Epithelial cell of prostate (primary cell): ENCODE data around the gene KCNT2.
A peak's percentile ranks its signal among the peaks of the same experiment; 100 is the strongest.
"Not testable (repeated sequence)": the region's sequence is repeated elsewhere in the genome, so short reads cannot be mapped to it uniquely, and the experiment has no call there.

Experiments used
- DNase-seq: peaks from one replicate; pipeline ENCODE4 v3.0.0-alpha.2; 2011; ENCODE audit warnings: low read depth, low spot score
- H3K27ac ChIP-seq: fragments of 450-650 bp; 2 replicates; pipeline ENCODE4 v1.5.1; 2017; ENCODE audit warnings: mild to moderate bottlenecking

Gene KCNT2

GRCh38 chr1:196608390-196609369, at the start of gene KCNT2:
KCNT2 (minus strand) TSS chr1:196608440; CDS start chr1:196608309, 131 bp downstream.
- H3K27ac ChIP-seq = no peak within 1 kb of the TSS
- no peak for DNase-seq

- H3K27ac ChIP-seq = no peak overlapping the region
- no peak for DNase-seq
Observed at GRCh38 chr1:196655494-196655893, 47.3 kb upstream of the KCNT2 start.

GRCh38 chr1:196655071-196655470, 46.8 kb upstream of the KCNT2 start:
- H3K27ac ChIP-seq = no peak overlapping the region
- no peak for DNase-seq

DNA sequence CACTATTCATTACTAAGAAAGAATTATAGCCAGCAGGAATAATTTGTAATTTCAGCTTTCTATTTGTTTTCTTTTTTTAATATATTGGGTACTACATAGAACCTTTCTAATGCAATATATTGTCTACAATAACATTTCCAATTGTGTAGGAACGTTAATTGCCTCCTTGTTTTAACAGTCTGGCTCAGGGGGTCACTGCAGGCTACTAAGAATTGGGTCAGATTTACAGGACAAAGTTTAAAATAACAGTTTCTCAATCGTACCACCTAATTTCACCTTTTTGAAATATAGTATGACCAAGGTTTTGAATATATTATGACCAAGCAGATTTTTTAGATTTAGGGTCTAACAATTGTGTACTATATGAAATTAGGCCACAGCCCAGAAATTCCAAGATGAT, 46.0 kb upstream of the KCNT2 start:
- H3K27ac ChIP-seq = no peak overlapping the region
- no peak for DNase-seq

GRCh38 chr1:196651637-196652215, 43.5 kb upstream of the KCNT2 start, which contains the start of gene CFH:
CFH (plus strand) TSS chr1:196652043; CDS start chr1:196652118, 75 bp downstream.
- H3K27ac ChIP-seq = peak within 1 kb of the TSS; percentile 53
- peak; percentile 14 for DNase-seq

DNA sequence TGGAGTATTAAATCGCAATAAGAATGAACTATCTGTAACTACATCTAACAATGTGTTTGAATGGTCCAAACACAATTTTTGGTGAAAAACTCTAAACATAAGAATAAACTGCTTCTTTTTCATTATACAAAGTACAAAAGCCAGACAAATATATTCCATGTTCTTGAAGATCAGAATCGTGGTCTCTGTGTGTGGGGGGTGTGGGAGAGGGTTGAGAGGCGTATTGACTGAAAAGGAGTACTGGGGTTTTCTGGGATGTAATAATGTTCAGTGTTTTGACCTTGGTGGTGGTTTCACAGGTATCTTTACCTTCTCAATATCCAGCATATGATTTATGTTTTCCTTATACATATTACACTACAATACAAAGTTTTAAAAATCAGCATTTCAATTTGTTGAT, 42.8 kb upstream of the KCNT2 start:
- no peak for DNase-seq
- peak overlapping the region; percentile 53 for H3K27ac ChIP-seq

- DNase-seq = no peak
Observed at GRCh38 chr1:196650403-196650802, 42.2 kb upstream of the KCNT2 start.

DNA sequence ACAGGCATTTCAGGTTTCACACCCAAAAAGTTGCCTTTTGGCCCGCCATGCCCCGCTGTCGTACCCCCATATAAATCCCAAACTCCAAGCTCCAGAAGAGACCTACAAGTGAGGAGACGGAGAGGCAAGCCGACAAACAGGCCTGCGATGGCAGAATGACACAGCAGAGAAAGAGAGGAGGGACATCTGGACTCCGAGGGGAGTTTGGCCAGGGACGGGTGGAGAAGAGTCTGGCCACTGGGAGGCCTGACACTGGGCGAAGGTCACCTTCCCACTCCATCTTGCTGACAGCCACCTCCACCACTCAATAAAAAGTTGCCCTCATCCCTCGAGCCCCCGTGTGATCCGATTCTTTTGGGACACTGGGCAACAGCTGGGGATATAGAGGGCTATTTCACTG, 41.8 kb upstream of the KCNT2 start:
- DNase-seq = no peak
- no peak overlapping the region for H3K27ac ChIP-seq

More at GRCh38 chr1:196650403-196650802, 42.2 kb upstream of the KCNT2 start:
- no peak overlapping the region for H3K27ac ChIP-seq

- no peak for DNase-seq
- H3K27ac ChIP-seq = no peak overlapping the region
Observed at GRCh38 chr1:196640976-196641375, 32.7 kb upstream of the KCNT2 start.

DNA sequence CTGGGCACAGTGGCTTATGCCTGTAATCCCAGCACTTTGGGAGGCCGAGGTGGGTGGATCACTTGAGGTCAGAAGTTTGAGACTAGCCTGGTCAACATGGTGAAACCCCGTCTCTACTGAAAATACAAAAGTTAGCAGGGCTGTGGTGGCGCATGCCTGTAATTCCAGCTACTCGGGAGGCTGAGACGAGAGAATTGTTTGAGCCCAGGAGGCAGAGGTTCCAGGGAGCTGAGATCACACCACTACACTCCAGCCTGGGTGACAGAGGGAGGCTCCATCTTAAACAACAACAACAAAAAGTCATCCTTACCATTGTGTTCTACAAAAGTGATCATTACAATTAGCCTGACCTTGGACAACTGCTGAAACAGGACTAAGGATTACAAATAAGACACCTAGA, 31.1 kb upstream of the KCNT2 start:
- not testable (repeated sequence) for H3K27ac ChIP-seq, DNase-seq

- DNase-seq = no peak
- no peak overlapping the region for H3K27ac ChIP-seq
Observed at GRCh38 chr1:196638466-196638865, 30.2 kb upstream of the KCNT2 start.

DNA sequence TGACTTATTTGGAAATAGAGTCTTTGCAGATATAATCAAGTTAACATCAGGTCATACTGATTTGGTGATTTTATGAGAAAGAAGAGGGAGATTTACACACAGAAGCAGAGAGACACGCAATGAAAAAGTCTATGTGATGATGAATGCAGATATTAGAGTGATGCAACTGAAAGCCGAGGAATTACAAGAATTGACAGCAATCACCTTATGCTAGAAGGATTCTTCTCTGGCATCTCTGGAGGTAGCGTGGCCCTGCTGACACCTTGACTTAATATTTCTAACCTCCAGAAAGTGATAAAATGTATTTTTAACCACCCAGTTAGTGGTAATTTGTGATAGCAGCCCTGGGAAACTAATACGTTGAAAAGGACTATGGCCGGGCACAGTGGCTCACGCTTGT, 29.4 kb upstream of the KCNT2 start:
- no peak for DNase-seq
- no peak overlapping the region for H3K27ac ChIP-seq

DNA sequence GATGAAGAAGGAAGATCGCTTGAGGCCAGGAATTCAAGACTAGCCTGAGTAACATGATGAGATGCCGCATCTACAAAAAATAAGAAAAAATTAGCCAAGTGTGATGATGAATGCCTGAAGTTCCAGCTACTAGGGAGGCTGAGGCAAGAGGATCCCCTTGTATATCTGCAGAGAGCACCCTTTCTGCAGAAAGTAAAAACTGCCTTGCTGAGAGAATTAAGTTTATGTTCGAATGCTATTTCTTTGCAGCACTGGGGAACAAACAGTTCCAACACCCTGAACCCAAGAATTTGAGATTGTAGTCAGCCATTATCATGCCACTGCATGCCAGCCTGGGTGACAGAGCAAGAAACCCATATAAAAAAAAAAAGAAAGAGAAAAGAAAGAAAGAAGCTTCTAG, 20.6 kb upstream of the KCNT2 start:
- H3K27ac ChIP-seq = no peak overlapping the region
- DNase-seq = no peak

DNA sequence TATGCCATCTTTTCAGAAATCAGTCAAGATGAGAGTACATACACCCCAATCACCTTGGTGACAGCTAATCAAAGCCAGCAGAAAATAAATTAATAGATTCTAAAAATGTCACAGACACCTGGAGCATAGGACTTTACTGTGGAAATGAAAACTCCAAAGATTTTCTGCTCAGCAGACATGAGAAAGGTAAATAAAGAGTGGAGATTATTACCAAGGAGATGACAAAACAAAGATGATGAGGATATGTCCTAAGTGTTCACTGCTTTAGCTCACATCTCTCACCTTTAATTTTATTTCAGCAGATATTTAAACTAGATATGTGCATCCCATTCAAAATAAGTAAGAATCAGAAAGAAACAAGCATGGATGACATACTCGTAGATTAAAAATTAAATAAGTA, 14.8 kb upstream of the KCNT2 start:
- no peak for DNase-seq
- H3K27ac ChIP-seq = no peak overlapping the region

GRCh38 chr1:196619721-196620120, 11.5 kb upstream of the KCNT2 start:
- H3K27ac ChIP-seq = no peak overlapping the region
- DNase-seq = no peak

DNA sequence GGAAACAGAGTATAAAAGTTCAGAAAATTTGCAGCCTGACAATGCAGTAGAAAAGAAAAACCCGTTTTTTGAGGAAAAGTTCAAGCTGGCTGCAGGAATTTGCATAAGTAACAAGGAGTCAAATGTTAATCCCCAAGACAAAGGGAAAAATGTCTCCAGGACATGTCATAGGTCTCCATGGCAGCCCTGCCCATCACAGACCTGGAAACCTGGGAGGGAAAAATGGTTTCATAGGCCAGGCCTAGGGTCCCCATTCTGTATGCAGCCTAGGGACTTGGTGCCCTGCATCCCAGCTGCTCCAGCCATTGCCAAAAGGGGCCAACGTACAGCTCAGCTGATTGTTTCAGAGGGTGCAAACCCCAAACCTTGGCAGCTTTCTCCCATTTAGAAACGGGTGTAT, 3.6 kb upstream of the KCNT2 start:
- no peak for DNase-seq
- no peak overlapping the region for H3K27ac ChIP-seq

- DNase-seq = no peak
- H3K27ac ChIP-seq = no peak overlapping the region
Observed at GRCh38 chr1:196609370-196609737, 1.1 kb upstream of the KCNT2 start.

- H3K27ac ChIP-seq = no peak overlapping the region
- DNase-seq = no peak
Observed at GRCh38 chr1:196607981-196608380, 259 bp downstream of the KCNT2 start.

- DNase-seq = no peak
- H3K27ac ChIP-seq = no peak overlapping the region
Observed at GRCh38 chr1:196603651-196604050, 4.6 kb downstream of the KCNT2 start.

DNA sequence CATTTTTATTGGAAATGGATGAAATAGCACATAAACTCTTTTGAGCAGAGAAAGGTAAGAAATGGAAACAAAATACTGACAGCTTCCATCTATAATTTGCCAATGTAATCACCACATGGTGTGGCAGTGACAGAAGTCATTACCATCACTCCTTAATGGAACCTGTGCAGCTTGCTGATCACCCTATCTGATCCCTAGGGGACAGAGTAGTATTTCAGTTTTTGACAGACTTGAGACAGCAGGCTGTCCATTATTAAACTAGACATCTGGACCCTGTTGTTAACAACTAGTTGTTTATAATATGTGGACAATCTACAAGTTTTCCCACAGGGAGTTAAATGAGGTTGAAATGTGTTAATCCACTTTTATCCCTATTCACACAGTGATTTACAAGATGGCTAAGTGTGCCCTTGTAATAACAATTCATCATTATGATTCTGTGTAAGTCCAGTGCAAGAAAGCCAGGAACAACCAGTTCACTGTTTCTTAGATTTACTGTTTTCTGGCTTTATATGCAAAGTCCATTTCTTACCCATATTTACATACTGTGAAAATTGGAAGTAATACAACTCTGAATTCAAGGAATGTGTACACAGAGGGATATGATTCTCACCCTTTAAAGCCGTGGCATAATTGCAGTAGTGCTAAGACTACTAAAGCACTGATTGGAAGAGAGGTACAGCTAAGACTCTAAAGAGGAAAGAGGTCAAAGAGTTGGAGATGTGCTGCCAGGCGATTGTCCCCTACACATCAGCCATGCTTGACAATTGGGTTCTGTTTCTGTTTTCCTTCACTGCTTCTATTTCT, 9.1 kb downstream of the KCNT2 start:
- no peak for DNase-seq

DNA sequence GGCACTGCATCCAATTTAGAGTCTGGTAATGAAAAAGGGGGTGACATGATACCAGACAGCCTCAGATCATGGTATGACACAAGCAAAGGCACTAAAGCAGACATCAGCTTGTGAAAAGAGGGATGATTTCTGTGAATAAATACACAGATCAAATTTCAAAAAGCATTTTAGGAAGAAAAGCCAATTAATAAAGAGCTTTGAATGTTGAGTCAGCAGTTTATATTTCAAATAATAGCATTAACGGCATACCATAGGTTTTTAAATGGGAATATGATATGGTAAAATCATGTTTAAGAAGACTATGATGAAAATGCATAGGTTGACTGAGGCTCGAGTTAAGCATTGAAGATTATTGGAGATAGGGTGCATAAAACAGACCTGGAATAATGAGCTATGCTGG, 13.5 kb downstream of the KCNT2 start:
- H3K27ac ChIP-seq = no peak overlapping the region
- no peak for DNase-seq

More for the DNA sequence above, 9.1 kb downstream of the KCNT2 start:
- H3K27ac ChIP-seq = no peak overlapping the region
